Uterus (tissue), 4 donors: ENCODE data around the gene NPIPB4. TPM values are rescaled to one million over a fixed set of nuclear protein-coding genes. Genes with fewer than 3 reads are reported as not detected.
A peak's percentile ranks its signal among the peaks of the same experiment; 100 is the strongest.
"Not testable (repeated sequence)": the region's sequence is repeated elsewhere in the genome, so short reads cannot be mapped to it uniquely, and the experiment has no call there.

ENCODE experiments used
- DNase-seq, 2 donors: peaks; one replicate each; pipeline ENCODE4 v3.0.0-alpha.2; 2019 to 2020
- H3K27ac ChIP-seq, 2 donors: fragments of 200-600 bp; sonication (generic); 1 replicate in 1 of 2; 2 replicates in 1 of 2; pipeline ENCODE4 v1.5.1; 2016 to 2018
- H3K27me3 ChIP-seq, 2 donors: fragments of 200-600 bp; sonication (generic); one replicate each; pipeline ENCODE4 v1.5.1; 2018 to 2019; ENCODE audit warnings: control low read depth in 1 of 2
- H3K36me3 ChIP-seq, 2 donors: fragments of 200-600 bp; sonication (generic); one replicate each; pipeline ENCODE4 v1.5.1; 2019; ENCODE audit warnings: control low read depth in 1 of 2
- H3K4me1 ChIP-seq, 2 donors: fragments of 200-600 bp; sonication (generic); one replicate each; pipeline ENCODE4 v1.5.1; 2018 to 2019; ENCODE audit warnings: control low read depth in 1 of 2
- H3K4me3 ChIP-seq, 2 donors: fragments of 200-600 bp; sonication (generic); 1 replicate in 1 of 2; 2 replicates in 1 of 2; pipeline ENCODE4 v1.5.1; 2018 to 2019; ENCODE audit warnings: mild to moderate bottlenecking in 1 of 2
- H3K9me3 ChIP-seq, 2 donors: fragments of 200-600 bp; sonication (generic); one replicate each; pipeline ENCODE4 v1.5.1; 2019; ENCODE audit warnings: control low read depth in 1 of 2
- intact Hi-C: fragments of 100-400 bp; cut with DNase I; formaldehyde crosslinking; loops from one replicate; pipeline ENCODE4 v1.15.1; 2023; ENCODE audit warnings: low total_unique reads
- total RNA-seq, 4 donors: library from RNA; depleted of rRNA in 3 of 4; stranded (reverse); fragments of >200 nt in 3 of 4; gene quantifications; one replicate each; pipeline versions ENCODE4 v1.1.0 to v1.2.4, GENCODE V29; 2014 to 2023
- donor health status: DM: yes; HTN: yes; CAD: no.

NPIPB4 gene
- 100 to 1,000 TPM in 1 of 4 donors, 10 to 100 TPM in 3; 13.2 to 357 (median 75.3) TPM for total RNA-seq

DNA sequence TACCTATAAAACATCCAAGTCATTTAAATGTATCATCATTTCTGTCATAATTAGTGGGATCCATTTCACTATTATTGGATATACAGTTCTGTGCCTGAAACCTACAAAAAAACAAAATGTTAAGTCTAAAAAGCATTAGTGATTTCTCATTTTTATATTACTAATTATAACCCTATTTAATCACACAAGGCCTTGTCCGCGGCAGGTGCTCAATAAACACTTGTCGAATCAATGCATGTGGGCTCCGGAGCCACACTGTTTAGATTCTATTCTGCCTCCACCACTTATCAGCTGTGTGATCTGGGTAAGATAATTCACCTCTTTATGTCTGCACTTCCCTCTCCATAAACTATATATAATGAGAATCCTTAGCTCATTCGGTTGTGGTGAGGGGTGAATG, at the start of gene NPIPB4:
TSS of gene NPIPB4 (minus strand) at position 101 of the 400 bp plus-strand sequence. CDS start 378 bp downstream, outside the sequence.
- H3K9me3 ChIP-seq, H3K4me1 ChIP-seq, DNase-seq, H3K27ac ChIP-seq, H3K27me3 ChIP-seq, H3K4me3 ChIP-seq, intact Hi-C loops, H3K36me3 ChIP-seq: not testable (repeated sequence)

DNA sequence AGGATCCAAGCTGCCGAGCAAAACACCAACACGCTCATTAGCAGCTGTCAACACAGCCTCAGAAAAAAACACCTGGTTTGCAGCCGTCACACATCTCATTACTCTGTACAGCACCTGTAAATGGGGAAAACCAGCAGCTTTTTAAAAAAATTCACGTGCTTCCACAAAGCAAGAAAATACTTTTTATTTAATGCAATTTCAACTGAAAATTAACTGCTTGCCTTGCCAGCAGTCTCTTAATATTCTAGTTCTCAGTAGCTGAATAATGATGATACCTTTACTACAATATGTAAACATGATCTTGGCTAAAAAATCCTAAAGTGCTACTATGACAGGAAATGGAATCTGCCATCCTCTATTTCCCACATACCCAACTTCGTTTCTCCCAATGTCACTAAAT, 41.4 kb upstream of the NPIPB4 start:
- H3K4me1 ChIP-seq, H3K4me3 ChIP-seq, H3K36me3 ChIP-seq, DNase-seq, H3K9me3 ChIP-seq, intact Hi-C loops, H3K27ac ChIP-seq, H3K27me3 ChIP-seq: not testable (repeated sequence)

DNA sequence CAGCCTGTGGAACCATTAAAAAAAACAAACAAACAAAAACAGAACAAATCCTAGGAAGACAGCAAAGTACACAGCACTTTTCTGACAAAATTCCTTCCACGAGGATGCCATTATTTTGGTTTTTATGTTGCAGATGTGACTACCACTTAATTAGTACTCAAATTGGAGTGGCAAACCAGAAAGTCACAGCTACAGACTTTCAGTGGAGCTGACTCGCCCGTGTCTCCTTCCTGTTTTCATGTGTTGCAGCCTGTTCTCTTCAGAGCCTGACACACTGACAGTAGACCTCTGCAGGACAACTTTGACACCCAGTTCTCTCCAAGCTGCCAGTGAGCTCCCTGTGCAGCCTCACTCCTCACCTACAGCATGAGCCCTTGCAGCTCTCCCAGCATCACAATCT, 24.4 kb upstream of the NPIPB4 start:
- H3K27ac ChIP-seq, H3K36me3 ChIP-seq, H3K4me3 ChIP-seq, H3K4me1 ChIP-seq, intact Hi-C loops, H3K27me3 ChIP-seq, H3K9me3 ChIP-seq, DNase-seq: not testable (repeated sequence)

DNA sequence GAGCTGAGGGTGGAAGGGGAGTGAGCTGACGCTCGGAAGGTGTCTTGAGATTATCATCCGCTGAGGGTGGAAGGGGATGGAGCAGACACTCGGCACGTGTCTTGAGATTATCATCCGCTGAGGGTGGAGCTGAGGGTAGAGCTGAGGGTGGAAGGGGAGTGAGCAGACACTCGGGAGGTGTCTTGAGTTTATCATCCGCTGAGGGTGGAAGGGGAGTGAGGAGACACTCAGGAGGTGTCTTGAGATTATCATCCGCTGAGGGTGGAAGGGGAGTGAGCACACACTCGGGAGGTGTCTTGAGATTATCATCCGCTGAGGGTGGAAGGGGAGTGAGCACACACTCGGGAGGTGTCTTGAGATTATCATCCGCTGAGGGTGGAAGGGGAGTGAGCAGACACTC, 20.4 kb downstream of the NPIPB4 start:
- H3K9me3 ChIP-seq, H3K36me3 ChIP-seq, intact Hi-C loops, DNase-seq, H3K27me3 ChIP-seq, H3K4me1 ChIP-seq, H3K4me3 ChIP-seq, H3K27ac ChIP-seq: not testable (repeated sequence)

DNA sequence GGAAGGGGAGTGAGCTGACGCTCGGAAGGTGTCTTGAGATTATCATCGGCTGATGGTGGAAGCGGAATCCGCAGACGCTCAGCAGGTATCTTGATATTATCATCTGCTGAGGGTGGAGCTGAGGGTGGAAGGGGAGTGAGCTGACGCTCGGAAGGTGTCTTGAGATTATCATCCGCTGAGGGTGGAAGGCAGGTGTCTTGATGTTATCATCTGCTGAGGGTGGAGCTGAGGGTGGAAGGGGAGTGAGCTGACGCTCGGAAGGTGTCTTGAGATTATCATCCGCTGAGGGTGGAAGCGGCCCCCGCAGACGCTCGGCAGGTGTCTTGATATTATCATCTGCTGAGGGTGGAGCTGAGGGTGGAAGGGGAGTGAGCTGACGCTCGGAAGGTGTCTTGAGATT, 21.2 kb downstream of the NPIPB4 start:
- H3K4me1 ChIP-seq, intact Hi-C loops, H3K36me3 ChIP-seq, H3K4me3 ChIP-seq, H3K27ac ChIP-seq, H3K9me3 ChIP-seq, H3K27me3 ChIP-seq, DNase-seq: not testable (repeated sequence)

DNA sequence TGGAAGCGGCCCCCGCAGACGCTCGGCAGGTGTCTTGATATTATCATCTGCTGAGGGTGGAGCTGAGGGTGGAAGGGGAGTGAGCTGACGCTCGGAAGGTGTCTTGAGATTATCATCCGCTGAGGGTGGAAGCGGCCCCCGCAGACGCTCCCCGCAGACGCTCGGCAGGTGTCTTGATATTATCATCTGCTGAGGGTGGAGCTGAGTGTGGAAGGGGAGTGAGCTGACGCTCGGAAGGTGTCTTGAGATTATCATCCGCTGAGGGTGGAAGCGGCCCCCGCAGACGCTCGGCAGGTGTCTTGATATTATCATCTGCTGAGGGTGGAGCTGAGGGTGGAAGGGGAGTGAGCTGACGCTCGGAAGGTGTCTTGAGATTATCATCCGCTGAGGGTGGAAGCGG, 21.8 kb downstream of the NPIPB4 start:
- intact Hi-C loops, DNase-seq, H3K36me3 ChIP-seq, H3K9me3 ChIP-seq, H3K4me1 ChIP-seq, H3K27ac ChIP-seq, H3K4me3 ChIP-seq, H3K27me3 ChIP-seq: not testable (repeated sequence)

DNA sequence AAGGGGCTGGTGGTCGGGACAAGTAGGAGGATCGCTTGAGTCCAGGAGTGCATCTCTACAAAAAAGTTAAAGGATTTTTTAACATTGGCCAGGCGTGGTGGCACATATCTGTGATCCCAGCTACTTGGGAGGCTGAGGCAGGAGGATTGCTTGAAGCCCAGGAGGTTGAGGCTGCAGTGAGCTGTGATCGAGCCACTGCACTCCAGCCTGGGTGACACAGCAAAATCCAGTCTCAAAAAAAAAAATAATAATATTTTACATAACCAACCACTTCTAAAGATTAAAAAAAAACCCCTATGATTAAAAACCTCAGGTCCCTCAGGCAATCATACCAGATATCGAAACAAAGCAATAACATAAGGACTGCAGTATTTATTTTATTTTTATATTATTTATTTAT, 23.3 kb downstream of the NPIPB4 start:
- DNase-seq, H3K27ac ChIP-seq, H3K4me1 ChIP-seq, intact Hi-C loops, H3K27me3 ChIP-seq, H3K36me3 ChIP-seq, H3K9me3 ChIP-seq, H3K4me3 ChIP-seq: not testable (repeated sequence)

DNA sequence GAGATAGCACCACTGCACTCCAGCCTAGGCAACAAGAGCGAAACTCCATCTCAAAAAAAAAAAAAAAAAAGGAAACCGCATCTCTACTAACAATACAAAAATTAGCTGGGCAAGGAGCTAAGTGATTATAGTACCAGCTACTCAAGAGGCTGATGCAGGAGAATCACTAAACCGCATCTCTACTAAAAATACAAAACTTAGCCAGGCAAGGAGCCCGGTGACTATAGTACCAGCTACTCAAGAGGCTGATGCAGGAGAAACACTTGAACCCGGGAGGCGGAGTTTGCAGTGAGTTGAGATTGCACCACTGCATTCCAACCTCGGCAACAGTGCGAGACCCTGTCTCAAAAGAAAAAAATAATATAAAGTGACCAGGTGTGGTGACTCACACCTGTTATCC, 27.6 kb downstream of the NPIPB4 start:
- H3K4me3 ChIP-seq, intact Hi-C loops, H3K27me3 ChIP-seq, DNase-seq, H3K9me3 ChIP-seq, H3K27ac ChIP-seq, H3K36me3 ChIP-seq, H3K4me1 ChIP-seq: not testable (repeated sequence)

DNA sequence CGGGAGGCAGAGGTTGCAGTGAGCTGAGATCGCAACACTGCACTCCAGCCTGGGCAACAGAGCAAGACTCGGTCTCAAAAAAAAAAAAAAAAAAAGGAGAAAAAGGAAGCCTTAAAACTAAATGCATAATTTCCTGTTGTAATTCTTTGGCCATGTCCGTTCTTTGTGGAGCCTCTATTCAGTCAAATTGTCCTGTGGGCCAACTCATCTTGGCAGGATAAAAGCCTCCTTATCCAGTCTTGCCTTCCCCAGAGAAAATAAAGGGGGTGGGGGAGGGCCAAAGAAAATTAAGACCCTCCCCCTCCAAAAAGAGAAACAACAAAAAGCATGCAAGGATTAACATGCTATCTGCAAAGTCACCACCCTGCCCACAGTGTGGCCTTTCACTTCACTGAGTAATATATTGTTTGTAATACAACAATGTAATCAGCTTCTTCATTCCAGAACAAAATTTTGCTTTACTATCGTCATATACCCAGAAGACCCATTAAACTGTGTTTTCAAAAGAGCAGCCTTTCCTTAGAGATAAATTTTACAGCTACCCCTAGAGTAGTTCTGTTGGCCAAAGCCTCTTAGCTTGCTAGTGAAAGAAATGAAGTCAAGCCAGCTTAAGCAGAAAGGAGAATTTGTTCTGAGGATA, 31.4 kb downstream of the NPIPB4 start:
- peak overlapping the region; percentile 8 to 43 for H3K27ac ChIP-seq

DNA sequence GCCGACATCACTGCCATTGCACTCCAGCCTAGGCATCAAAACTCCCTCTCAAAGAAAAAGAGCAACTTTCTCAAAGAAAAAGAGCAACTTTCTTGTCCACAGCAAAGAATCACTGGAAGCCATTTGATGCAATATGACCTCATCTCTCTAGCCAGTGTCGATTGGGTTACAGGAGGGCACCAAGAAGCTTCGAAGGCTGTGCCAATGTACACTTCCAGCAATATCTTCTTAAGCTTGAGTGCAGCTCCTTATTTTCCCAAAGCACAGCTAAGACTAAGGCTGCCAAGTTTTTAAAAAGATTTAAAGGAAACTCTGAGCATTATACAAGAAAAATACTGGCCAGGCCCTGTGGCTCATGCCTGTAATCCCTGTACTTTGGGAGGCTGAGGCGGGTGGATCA, 32.0 kb downstream of the NPIPB4 start:
- H3K4me3 ChIP-seq, H3K9me3 ChIP-seq, H3K36me3 ChIP-seq, H3K27me3 ChIP-seq, DNase-seq, H3K4me1 ChIP-seq, intact Hi-C loops: not testable (repeated sequence)
- peak overlapping the region in 1 of 2 donors; percentile 43 for H3K27ac ChIP-seq

More for the DNA sequence above, 31.4 kb downstream of the NPIPB4 start:
- intact Hi-C loops, H3K27me3 ChIP-seq, DNase-seq, H3K4me1 ChIP-seq, H3K4me3 ChIP-seq, H3K9me3 ChIP-seq, H3K36me3 ChIP-seq: not testable (repeated sequence)

DNA sequence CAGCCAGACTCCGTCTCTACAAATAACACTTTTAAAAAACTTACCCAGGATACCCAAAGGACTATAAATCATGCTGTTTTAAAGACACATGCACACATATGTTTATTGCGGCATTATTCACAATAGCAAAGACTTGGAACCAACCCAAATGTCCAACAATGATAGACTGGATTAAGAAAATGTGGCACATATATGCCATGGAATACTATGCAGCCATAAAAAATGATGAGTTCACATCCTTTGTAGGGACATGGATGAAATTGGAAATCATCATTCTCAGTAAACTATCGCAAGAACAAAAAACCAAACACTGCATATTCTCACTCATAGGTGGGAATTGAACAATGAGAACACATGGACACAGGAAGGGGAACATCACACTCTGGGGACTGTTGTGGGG, 34.3 kb downstream of the NPIPB4 start:
- H3K27ac ChIP-seq, H3K9me3 ChIP-seq, H3K4me1 ChIP-seq, intact Hi-C loops, H3K27me3 ChIP-seq, H3K36me3 ChIP-seq, H3K4me3 ChIP-seq, DNase-seq: not testable (repeated sequence)

DNA sequence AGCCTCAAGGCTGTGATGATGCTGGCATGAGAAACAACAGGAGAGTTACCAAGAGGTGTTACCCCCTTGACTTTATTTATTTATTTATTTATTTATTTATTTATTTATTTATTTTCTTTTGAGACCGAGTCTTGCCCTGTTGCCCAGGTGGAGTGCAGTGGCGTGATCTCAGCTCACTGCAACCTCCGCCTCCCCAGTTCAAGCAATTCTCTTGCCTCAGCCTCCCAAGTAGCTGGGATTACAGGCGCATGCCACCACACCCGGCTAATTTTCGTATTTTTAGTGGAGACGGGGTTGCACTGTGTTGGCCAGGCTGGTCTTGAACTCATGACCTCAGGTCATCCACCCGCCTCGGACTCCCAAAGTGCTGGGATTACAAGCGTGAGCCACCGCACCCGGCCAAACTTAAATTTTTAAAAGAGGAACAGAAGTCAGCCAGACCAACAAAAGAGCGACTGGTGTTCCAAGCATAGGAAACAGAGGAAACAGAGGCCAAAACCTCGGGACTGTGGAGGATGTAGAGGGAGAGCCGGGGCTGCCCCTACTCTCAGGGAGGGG, 36.6 kb downstream of the NPIPB4 start:
- H3K27me3 ChIP-seq, intact Hi-C loops: not testable (repeated sequence)
- peak overlapping the region; percentile 72 to 73 for H3K27ac ChIP-seq

More for the DNA sequence above, 36.6 kb downstream of the NPIPB4 start:
- H3K36me3 ChIP-seq, DNase-seq, H3K9me3 ChIP-seq, H3K4me1 ChIP-seq: not testable (repeated sequence)
- H3K4me3 ChIP-seq = peak overlapping the region; percentile 37 to 62
